Panc1 (cell line): ENCODE measurements around the gene CRB3. TPM values are rescaled to one million over a fixed set of nuclear protein-coding genes. Genes with fewer than 3 reads are reported as not detected.

Source experiments
- ATAC-seq: fragments of 200-7000 bp; cut with Tn5 transposase; 2 replicates; pipeline ENCODE4 v1.9.1; 2020; ENCODE audit warnings: mild to moderate bottlenecking, moderate library complexity
- BruUV-seq: library from RNA; stranded (reverse); fragments of 400-500 nt; replicated peaks from 2 replicates; lab custom pipeline; 2021; lab: Mats Ljungman, UMichigan
- CTCF ChIA-PET: fragments of 300-600 bp; sonication (Branson Sonifier 250); formaldehyde crosslinking; loops from one replicate; lab custom pipeline; 2022; ENCODE audit warnings: antibody characterized with exemption; lab: Charles Lee
- POLR2A ChIA-PET: fragments of 300-600 bp; sonication (Branson Sonifier 250); formaldehyde crosslinking; loops from one replicate; lab custom pipeline; 2022; ENCODE audit warnings: antibody characterized with exemption; lab: Charles Lee
- DNase-seq: peaks from one replicate; pipeline ENCODE4 v3.0.0-alpha.2; 2010; ENCODE audit warnings: low read depth, low spot score
- H3K27ac ChIP-seq: 2 replicates; pipeline ENCODE4 v1.5.1; 2011; ENCODE audit warnings: mild to moderate bottlenecking, low read length, inconsistent platforms
- H3K27me3 ChIP-seq: fragments of 200-500 bp; sonication (Bioruptor generic); 2 replicates; pipeline ENCODE4 v1.6.0; 2014; ENCODE audit warnings: low read length, inconsistent platforms; ENCODE audit not compliant: control insufficient read depth, insufficient read depth
- H3K36me3 ChIP-seq: fragments of 200-500 bp; sonication (Bioruptor generic); 2 replicates; pipeline ENCODE4 v1.5.1; 2014; ENCODE audit warnings: inconsistent platforms, mild to moderate bottlenecking, low read length, moderate library complexity; ENCODE audit not compliant: control insufficient read depth, insufficient read depth
- H3K4me1 ChIP-seq: 2 replicates; pipeline ENCODE4 v1.5.1; 2011; ENCODE audit warnings: inconsistent platforms, mild to moderate bottlenecking, low read length, moderate library complexity; ENCODE audit not compliant: control insufficient read depth, insufficient read depth
- H3K4me3 ChIP-seq, 2 experiments: 2 replicates each; pipeline ENCODE4 v1.5.1; 2011 to 2012; ENCODE audit warnings: low read depth in 2 of 2, low read length in 2 of 2, mild to moderate bottlenecking in 2 of 2, inconsistent platforms in 1 of 2, moderate library complexity in 1 of 2
- H3K9me3 ChIP-seq: fragments of 200-500 bp; sonication (Bioruptor generic); 2 replicates; pipeline ENCODE4 v1.5.1; 2014; ENCODE audit warnings: low read depth, mild to moderate bottlenecking, inconsistent platforms, low read length, moderate library complexity; ENCODE audit not compliant: control insufficient read depth, insufficient read depth
- POLR2AphosphoS5 ChIP-seq: IDR thresholded peaks from 2 replicates; pipeline ENCODE4 v1.6.1; 2012; ENCODE audit warnings: mild to moderate bottlenecking, low read depth, low read length, moderate library complexity
- SIN3A ChIP-seq: IDR thresholded peaks from 2 replicates; pipeline ENCODE4 v1.6.1; 2012; ENCODE audit warnings: low read depth, mild to moderate bottlenecking, low read length, moderate library complexity, borderline replicate concordance; ENCODE audit not compliant: insufficient read depth
- TCF7L2 ChIP-seq: IDR thresholded peaks from 2 replicates; pipeline ENCODE4 v1.6.1; 2011; ENCODE audit warnings: mild to moderate bottlenecking, low read depth, low read length, inconsistent platforms
- in situ Hi-C: cut with HindIII; loops from 2 replicates; pipeline ENCODE4 v1.10.0; 2016; ENCODE audit warnings: low sequenced_read_pairs, low pct_unique_long_range_greater_than_20kb
- intact Hi-C: fragments of 100-400 bp; cut with micrococcal nuclease; formaldehyde crosslinking; loops from one replicate; pipeline ENCODE4 v1.10.0; 2022; ENCODE audit not compliant: unreplicated experiment
- total RNA-seq: library from RNA; stranded (reverse); gene quantifications from one replicate; pipeline ENCODE4 v1.2.1, GENCODE V29; 2021; ENCODE audit not compliant: unreplicated experiment
- TF ChIP-seq, protein P1 (sequence below), 2 experiments: IDR thresholded peaks; 2 replicates each; pipeline ENCODE4 v1.6.1; 2011 to 2012; ENCODE audit warnings: low read depth in 2 of 2, control low read depth in 1 of 2, low read length in 1 of 2, mild to moderate bottlenecking in 1 of 2, moderate library complexity in 1 of 2; ENCODE audit not compliant: insufficient read depth in 1 of 2
- TF ChIP-seq, protein P2 (sequence below): fragments of 450-650 bp; IDR thresholded peaks from 2 replicates; pipeline ENCODE4 v1.5.1; 2017; ENCODE audit warnings: mild to moderate bottlenecking

CRB3 gene
- total RNA-seq, 1 experiment from 2014 or later: 0.21 TPM

DNA sequence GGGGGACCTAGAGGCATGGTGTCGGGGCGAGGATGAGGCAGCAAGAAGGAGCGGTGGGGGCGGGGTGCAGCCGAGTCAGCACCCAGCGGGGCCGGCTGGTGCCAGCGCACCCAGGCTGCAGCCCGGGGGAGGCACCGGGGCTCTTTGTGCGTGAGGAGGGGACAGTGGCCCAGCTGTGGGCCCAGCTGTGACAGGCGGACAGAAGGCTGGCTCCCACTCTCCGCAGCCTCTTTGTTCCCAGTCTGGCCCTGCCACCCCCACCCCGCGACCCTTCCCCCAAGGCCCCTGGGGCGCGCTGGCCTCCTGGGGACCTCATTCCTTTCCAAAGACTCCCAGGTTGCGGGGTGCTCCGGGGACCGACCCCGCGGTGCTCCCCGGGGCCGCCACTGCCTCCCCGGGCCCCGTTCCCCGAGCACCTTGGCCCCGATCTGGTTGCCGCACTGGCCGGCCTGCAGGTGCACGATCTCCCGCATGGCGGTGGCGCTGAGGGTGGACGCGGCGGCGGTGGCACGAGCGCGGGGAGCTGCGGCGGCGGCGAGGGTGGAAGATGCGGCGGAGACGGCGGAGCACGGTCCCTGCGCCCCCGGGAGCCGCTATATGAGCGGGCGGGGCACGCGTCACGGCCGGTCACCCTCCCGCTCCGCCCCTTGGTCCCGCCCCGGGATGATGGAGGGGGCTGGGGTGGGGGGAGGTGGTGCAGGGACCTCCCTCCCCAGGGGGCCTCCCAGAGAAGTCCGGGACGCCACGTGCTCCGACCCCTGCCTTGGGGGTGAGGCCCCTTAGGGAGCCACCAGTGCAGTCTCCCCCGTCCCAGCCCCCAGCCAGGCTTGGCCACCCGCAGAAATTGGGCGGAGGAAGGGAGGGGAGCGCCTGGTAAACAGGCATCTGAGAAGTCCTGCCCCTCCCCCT, 37.9 kb downstream of the CRB3 start, which contains the start of gene TUBB4A:
TUBB4A (minus strand) TSS at position 570 of the 909 bp plus-strand sequence; CDS start at position 473, 97 bp downstream.
- DNase-seq (no peak), ATAC-seq (peak; percentile 67)
- Histone ChIP-seq H3K27ac (no peak within 1 kb of the TSS), H3K4me3 (peak within 1 kb of the TSS; percentile 37 to 49), H3K27me3 (no peaks in the 10 kb centered on the region; the same call in 1 of the 2 replicates), H3K9me3 (no peaks in the 10 kb centered on the region), H3K4me1 (peaks cover 2% of the 10 kb centered on the region; the same call in 1 of the 2 replicates), H3K36me3 (no peaks in the 10 kb centered on the region)
- no TSS peak for BruUV-seq
- in situ Hi-C loops (no loop called here), intact Hi-C loops (no loop called here)
- ChIA-PET CTCF (no interaction called here), POLR2A (no interaction called here)
- TF ChIP-seq TCF7L2: no peak
- no peak for TF ChIP-seq SIN3A
- TF ChIP-seq, protein P1, sequence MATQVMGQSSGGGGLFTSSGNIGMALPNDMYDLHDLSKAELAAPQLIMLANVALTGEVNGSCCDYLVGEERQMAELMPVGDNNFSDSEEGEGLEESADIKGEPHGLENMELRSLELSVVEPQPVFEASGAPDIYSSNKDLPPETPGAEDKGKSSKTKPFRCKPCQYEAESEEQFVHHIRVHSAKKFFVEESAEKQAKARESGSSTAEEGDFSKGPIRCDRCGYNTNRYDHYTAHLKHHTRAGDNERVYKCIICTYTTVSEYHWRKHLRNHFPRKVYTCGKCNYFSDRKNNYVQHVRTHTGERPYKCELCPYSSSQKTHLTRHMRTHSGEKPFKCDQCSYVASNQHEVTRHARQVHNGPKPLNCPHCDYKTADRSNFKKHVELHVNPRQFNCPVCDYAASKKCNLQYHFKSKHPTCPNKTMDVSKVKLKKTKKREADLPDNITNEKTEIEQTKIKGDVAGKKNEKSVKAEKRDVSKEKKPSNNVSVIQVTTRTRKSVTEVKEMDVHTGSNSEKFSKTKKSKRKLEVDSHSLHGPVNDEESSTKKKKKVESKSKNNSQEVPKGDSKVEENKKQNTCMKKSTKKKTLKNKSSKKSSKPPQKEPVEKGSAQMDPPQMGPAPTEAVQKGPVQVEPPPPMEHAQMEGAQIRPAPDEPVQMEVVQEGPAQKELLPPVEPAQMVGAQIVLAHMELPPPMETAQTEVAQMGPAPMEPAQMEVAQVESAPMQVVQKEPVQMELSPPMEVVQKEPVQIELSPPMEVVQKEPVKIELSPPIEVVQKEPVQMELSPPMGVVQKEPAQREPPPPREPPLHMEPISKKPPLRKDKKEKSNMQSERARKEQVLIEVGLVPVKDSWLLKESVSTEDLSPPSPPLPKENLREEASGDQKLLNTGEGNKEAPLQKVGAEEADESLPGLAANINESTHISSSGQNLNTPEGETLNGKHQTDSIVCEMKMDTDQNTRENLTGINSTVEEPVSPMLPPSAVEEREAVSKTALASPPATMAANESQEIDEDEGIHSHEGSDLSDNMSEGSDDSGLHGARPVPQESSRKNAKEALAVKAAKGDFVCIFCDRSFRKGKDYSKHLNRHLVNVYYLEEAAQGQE (IDR thresholded peaks at IDR 0.05; ENCODE audit: insufficient read depth in 1 of 2, low read depth in 2 of 2, low read length in 1 of 2): no peak
- TF ChIP-seq POLR2AphosphoS5: no peak
- TF ChIP-seq, protein P2, sequence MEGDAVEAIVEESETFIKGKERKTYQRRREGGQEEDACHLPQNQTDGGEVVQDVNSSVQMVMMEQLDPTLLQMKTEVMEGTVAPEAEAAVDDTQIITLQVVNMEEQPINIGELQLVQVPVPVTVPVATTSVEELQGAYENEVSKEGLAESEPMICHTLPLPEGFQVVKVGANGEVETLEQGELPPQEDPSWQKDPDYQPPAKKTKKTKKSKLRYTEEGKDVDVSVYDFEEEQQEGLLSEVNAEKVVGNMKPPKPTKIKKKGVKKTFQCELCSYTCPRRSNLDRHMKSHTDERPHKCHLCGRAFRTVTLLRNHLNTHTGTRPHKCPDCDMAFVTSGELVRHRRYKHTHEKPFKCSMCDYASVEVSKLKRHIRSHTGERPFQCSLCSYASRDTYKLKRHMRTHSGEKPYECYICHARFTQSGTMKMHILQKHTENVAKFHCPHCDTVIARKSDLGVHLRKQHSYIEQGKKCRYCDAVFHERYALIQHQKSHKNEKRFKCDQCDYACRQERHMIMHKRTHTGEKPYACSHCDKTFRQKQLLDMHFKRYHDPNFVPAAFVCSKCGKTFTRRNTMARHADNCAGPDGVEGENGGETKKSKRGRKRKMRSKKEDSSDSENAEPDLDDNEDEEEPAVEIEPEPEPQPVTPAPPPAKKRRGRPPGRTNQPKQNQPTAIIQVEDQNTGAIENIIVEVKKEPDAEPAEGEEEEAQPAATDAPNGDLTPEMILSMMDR: no peak

DNA sequence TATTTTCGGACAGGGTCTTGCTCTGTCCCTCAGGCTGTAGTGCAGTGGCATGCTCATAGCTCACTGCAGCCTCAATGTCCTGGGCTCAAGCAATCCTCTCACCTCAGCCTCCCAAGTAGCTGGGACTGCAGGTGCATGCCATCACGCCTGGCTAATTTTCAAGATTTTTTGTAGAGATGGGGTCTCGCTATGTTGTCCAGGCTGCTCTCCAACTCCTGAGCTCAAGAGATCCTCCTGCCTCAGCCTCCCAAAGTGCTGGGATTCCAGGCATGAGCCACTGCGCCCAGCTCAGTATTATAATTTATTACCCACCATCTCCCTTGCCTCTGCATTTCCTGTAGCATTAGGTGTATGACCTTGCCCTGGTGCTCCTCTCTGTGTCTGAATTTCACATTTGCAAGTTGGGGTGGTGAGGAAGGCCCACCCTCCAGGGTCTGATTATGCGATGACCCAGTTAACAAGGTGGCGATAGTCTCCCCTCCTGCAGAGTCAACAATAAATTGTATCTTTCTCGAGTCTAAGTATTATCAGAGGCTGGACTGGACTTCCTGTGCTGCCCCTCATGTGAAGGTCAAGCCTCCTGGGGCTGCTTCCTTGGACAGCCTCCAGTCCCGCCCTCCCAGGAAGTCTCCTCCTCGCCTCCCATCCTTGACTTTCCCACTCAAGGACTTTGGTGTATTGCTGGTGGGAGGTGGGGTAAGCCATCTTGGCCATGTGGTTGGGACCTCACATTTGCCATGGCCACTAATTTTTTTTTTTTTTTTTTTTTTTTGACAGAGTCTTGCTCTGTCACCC, 39.5 kb downstream of the CRB3 start:
- no peak overlapping the region for H3K4me3 ChIP-seq
- H3K27ac ChIP-seq: no peak overlapping the region
- no TSS peak for BruUV-seq
- CTCF ChIA-PET: no interaction called here
- DNase-seq: no peak
- peaks cover 2% of the 10 kb centered on the region; the same call in 1 of the 2 replicates for H3K4me1 ChIP-seq
- intact Hi-C loops: no loop called here
- no peak for ATAC-seq
- POLR2A ChIA-PET: no interaction called here
- no peaks in the 10 kb centered on the region for H3K9me3 ChIP-seq
- no peaks in the 10 kb centered on the region for H3K36me3 ChIP-seq
- in situ Hi-C loops: no loop called here
- H3K27me3 ChIP-seq: no peaks in the 10 kb centered on the region; the same call in 1 of the 2 replicates
- TF ChIP-seq, protein P1 (IDR thresholded peaks at IDR 0.05; ENCODE audit: insufficient read depth in 1 of 2, low read depth in 2 of 2, low read length in 1 of 2): no peak
- TF ChIP-seq, protein P2: no peak
- no peak for TF ChIP-seq SIN3A
- TF ChIP-seq POLR2AphosphoS5: no peak
- TF ChIP-seq TCF7L2: no peak
